Renal pelvis (tissue), 4 donors: ENCODE data around the gene ARL5A. TPM values are rescaled to one million over a fixed set of nuclear protein-coding genes. Genes with fewer than 3 reads are reported as not detected.

Experiments used
- DNase-seq: peaks from one replicate; pipeline ENCODE4 v3.0.0-alpha.2; 2013
- polyA plus RNA-seq, 3 donors: library from polyadenylated mRNA; unstranded; fragments of 120-200 nt; gene quantifications; one replicate each; pipeline ENCODE4 v1.2.1, GENCODE V29; 2013; ENCODE audit not compliant: insufficient read length in 3 of 3

Gene ARL5A
- polyA plus RNA-seq, 3 donors, result 35.2 to 38.4 (median 37.3) TPM

DNA sequence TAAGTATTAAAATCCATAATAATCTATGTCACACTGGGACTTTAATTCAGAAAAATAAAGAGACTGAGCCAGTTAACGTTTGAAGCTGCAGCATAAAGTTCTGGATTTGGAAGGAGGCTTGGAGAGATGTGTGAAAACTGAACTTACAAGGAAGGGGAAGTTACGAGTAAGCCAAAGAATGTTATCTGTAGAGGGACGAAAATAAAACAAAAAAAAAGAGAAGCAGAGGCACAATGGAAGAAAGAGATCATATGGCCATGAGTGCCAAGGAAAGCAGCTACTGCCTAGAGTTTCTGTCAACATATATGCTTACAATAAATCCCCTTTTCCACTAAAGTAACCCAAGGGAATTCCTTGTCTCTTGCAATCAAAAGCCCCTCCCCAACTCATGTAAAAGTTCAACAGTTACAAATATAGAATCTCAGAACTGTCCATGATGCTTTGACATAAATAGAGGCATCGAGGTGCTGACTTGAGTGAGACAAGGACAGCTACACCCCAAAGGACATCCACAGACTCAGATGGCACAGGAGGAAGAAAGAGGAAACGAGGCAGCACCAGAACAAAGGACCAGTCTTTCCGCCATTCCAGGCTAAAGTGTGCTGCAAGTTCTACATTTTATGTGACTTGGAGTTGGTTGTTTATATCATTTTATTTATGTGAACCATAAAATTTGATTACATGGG is 16.1 kb upstream of the ARL5A start:
- peak; percentile 33 for DNase-seq

DNA sequence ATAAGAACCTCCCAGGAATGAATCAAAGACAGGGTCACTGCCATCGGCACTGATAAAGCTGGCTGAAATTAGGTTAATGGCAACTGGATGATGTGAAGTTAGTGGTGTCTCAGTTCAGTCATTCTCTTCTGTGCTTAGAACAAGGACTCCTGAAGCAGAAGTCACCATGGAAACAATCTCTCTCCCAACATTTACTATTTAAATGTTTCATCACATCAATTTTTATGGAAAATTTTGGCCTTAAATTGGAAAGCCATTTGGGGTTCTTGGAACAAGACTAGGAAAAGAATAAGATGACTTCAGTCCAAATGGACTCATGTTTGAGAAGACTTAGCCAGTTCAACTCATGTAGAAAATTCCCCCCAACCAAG is 15.5 kb upstream of the ARL5A start:
- no peak for DNase-seq

DNA sequence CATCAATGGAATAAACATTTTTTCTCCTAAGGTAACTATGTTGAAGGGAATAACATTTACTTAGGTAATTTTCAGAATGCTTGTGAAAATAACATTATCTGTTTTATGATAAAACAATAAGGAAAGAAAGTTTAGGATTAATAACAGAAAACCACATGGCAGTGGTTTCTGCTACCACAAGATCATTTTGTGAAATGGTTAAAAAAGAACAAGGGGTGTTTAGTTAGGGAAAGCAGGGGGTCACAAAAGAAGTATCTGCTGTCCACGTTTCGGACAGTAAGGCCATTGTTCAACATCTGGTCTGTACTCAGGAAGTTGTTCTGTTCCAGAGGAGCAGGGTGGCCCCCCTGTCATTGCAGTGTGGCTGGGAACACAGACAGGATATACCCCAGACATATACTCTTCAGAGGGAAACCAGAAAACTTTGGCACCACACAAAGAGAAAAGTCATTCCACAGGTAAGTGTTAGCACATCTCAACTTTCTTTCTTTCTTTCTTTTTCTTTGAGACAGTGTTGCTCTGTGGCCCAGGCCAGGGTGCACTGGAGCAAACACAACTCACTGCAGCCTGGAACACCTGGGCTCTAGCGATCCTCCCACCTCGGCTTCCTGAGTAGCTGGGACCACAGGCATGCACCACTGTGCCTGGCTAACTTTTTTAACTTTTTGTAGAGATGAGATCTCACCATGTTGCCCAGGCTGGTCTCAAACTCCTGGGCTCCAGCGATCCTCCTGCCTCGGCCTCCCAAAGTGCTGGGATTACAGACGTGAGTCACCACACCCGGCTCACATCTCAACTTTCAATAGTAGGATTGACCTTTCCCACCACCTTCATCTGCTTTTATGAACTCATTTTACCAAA is 14.8 kb upstream of the ARL5A start:
- DNase-seq, result no peak

DNA sequence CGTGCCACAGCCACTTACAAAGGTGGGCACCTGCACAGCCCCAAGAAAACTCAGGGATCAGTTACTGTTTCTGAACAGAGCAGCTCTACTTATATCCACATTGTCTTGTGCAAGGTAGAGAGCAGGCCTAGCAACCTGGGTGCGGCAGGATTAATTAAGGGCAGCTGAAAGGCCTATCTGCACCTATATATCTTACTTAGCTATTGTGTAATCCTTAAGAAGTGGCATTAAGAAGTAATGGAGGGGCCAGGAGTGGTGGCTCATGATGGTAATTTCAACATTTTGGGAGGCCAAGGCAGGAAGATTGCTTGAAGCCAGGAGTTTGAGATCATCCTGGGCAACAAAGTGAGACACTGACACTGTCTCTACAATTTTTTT is 12.8 kb upstream of the ARL5A start:
- DNase-seq, result no peak

DNA sequence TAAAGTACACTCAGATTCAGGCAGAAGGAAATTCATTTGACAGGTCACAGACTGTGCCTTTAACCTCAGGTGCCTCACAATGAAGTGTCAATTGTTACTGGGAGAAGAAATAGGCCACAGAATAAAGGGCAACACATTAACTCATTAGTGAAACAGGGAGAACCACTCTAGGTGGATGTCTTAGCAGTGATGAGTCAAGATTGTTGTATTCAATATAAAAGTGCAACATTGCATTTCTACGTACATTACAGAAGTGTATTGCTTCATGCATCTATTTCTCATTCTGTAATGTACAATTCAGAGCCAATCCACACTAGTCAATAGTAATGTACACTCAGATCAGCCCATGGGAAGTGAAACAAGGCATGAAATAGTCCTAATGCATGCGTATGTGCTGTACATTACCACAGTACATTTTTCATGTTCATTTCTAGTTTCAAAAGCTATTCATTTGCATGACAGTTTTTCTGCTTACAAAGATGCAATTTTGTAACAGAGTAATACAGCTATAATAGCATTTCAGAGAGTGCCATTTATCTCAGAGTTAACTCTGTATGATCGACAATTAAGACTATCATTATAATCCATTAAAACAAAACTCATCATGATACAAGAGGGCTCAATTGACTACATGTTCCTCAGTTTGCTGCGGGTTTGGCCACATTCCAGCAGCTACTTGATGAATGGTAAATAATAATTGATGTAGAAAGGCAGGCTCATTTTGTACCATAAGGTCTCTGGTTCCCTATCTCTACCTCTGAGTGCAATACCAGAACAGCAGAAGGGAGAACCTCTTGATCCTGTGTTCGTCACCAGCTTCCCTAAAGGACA is 12.2 kb upstream of the ARL5A start:
- DNase-seq, result no peak

GRCh38 chr2:151837926-151838325 is 9.7 kb upstream of the ARL5A start:
- DNase-seq, result no peak

DNA sequence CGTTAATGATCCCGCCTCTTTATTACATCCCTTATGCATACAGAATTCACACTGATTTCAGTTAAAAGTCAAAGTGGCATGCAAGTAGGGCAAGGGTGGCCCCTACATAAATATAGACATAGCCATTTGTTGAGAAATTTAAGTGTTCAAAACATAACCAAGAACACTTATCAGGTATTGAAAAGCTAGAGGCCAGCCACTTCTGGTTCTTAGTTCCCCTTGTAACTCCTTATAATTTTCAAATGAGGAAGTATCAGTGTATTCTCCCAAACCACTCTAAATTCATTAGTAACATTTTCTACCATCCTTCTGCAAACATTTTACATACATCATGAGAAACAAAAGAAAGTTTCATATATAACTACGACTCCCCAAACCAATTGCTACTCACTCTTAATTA is 5.8 kb upstream of the ARL5A start:
- no peak for DNase-seq

DNA sequence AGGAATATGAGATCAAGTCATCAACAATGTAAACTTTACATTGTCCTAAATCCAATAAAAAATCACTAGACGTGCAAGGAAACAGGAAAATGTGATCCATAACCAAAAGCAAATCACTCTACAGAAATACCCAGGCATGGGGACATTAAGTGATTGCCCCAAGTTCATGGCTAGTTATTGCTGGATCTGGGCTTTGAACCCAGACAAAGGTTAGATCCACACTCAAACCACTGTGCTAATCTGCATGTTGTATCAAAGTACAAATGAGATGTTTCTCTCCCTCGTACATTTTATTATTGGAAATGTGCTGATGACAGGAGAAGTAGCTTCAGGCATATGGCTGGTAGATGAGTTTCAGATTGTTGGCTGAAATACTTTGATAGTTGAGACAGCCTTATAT is 2.7 kb upstream of the ARL5A start:
- no peak for DNase-seq

- no peak for DNase-seq
These were observed 686 bp upstream of the ARL5A start for GRCh38 chr2:151828890-151829324.

DNA sequence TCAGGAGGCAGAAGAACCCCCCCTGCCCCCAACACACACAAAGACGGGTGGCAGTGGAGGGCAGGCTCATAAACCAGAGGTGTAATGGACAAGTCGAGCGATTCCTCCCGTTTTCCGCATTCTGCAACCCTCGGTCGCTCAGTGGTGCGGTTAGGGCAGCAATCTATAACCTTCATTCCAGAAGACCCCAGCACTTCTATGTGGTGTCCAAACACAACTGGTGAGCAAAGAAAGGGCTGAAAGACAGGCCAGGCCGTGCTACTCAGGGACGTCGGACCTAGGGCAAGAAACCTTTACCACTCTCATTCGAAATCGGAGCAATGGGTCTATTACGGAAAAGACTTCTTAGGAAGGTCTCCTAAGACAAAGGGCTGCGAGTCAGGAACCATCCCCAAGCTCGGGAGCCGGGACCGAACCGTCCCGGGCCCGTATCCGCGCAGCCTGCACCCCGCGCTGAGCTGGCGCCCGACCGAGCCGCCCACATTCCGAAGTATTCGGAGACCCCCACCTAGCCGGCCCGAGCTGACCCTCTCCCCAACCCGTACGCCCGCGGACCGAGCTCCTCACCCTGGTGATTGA is 568 bp downstream of the ARL5A start:
- DNase-seq, result no peak

- DNase-seq, result no peak
These were observed 1.5 kb downstream of the ARL5A start for GRCh38 chr2:151826737-151827157.

GRCh38 chr2:151824886-151825285 is 3.3 kb downstream of the ARL5A start:
- no peak for DNase-seq

- no peak for DNase-seq
These were observed 4.6 kb downstream of the ARL5A start for GRCh38 chr2:151823651-151824050.

DNA sequence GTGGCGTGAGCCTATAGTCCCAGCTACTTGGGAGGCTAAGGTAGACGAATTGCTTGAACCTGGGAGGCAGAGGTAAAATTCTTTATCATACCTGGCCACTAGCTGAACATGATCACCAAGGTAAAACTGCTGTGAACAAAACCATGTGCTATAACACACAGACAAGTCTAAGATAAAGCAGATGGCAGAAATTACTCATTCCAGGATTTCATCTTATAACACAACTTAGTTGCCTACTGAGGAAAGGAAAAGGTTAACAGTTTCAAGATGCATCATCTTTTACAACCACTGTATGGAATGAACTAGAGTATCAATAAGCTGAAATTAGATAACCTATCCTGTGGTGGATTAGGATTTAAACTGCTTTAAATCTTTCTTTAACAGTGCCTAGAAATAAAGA is 8.3 kb downstream of the ARL5A start:
- DNase-seq, result no peak

DNA sequence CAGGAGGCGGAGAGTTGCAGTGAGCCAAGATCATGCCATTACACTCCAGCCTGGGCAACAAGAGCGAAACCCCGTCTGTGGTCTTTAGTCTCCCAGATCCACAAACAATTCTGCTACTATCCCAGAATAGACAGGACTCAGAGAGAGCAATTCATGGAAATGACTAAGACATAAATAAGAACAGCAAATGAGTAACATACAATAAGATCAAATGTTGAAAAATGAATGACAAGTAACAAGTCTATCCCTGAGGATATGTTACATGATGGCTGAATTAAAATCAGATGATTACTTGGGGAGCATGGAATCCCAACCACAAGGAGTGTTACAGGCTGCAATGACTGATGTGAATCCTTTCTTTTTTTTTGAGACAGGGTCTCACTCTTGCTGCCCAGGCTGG is 10.3 kb downstream of the ARL5A start:
- no peak for DNase-seq

DNA sequence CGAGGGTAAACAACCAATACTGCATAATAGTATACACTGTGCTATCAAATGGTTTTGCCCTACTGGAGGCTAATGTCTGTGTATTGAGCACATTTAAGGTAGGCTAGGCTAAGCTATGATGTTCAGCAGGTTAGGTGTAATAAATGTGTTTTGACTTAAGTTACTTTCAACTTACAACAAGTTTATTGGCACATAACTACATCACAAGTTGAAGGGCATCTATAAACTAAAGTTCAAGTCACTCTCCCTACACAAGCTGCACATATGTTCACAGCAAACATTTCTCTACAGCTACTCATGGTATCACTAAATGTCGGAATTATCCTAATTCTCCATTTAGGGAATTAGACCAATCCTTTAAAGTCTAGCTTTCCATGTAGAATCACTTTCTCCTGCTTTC is 11.4 kb downstream of the ARL5A start:
- DNase-seq, result no peak

DNA sequence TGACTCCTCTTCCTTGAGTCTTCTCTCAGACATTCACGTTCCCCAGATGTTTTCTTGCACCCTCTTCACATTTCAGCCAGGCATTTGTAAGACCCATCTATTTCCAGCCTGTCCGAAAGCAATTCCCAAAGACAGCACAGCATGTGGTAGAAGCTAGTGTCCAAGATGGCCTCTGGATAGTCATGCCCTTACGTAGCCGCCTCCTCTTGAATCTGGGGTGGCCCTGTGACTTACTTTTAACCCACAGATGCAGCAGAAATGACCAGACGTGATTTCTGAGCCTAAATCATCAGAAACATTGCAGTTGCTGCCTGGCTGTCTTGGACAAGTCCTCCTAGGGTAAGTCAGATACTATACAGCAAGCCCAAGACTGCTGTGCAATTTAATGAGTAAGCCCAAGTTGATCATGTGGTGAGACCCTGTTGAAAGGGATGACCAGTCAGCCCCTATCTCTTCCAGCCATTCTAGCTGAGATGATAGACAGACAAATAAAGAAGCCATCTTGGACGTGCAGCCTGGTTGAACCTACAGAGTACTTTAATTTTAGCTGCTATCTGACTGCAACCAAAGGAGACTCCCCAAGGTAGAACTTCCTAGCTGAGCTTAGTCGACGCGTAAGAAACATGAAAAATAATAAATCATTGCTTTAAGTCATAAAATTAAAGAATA is 12.3 kb downstream of the ARL5A start:
- DNase-seq, result no peak

GRCh38 chr2:151810489-151810888 is 17.7 kb downstream of the ARL5A start:
- no peak for DNase-seq

DNA sequence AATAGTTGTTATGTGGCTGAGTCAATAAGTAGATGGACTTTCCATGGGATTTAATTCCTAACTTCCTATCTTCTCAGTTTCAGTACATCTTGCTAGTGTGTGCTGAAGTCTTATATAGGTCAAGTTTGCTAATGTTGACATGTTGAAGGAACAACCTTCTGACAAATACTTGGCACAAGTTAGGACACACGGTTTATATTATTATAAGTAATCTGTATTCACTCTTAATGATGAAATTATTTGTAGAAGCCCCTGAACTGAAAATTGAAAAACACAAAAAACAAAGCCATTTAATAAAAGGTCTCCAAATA is 19.2 kb downstream of the ARL5A start:
- no peak for DNase-seq

- DNase-seq, result no peak
These were observed 19.8 kb downstream of the ARL5A start for GRCh38 chr2:151808258-151809072.

DNA sequence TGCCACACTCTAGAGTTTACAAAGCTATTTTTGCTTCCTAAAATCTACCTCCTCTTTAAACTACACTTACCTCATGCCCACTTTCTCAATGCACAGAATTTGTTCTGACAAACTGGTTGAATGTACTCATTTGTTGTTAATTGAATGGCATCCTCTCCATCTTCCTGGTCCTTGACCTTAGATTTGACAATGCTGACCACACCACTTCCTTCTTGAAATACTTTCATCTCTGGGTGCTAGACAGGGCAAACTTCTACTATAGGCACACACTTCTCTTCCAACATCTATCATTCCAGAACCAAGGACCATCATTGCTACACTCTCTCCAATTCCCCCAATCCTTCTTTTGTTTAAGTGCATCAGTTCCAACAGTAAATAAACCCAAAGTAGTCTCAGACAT is 22.3 kb downstream of the ARL5A start:
- no peak for DNase-seq
